Measurements from ENCODE around the gene PLXNA4.

- TF ChIP-seq CTCF (IDR thresholded peaks at IDR 0.05; ENCODE audit: low read depth, low read length) (no peak), EZH2phosphoT487 (IDR thresholded peaks at IDR 0.05; ENCODE audit: low read depth) (no peak)
Observed at GRCh38 chr7:132453826-132454225, 122.4 kb downstream of the PLXNA4 start.
